ENCODE measurements around the gene MFAP2. TPM values are rescaled to one million over a fixed set of nuclear protein-coding genes. Genes with fewer than 3 reads are reported as not detected.

Gene MFAP2
- total RNA-seq, 1 experiment from 2014 or later = 12.9 TPM

- no peak overlapping the region for H3K27ac ChIP-seq (ENCODE audit: low read length)
- CTCF ChIA-PET = no interaction called here
- TF ChIP-seq SIN3A (IDR thresholded peaks at IDR 0.05; ENCODE audit: borderline replicate concordance, insufficient read depth, low read depth, low read length) (no peak), CTCF (IDR thresholded peaks at IDR 0.05) (no peak), POLR2AphosphoS5 (IDR thresholded peaks at IDR 0.05; ENCODE audit: low read depth, low read length) (no peak), TCF7L2 (IDR thresholded peaks at IDR 0.05; ENCODE audit: low read depth, low read length) (no peak), REST (IDR thresholded peaks at IDR 0.05; ENCODE audit: insufficient read depth in 1 of 2, low read depth in 2 of 2, low read length in 1 of 2) (no peak)
- no peaks in the 10 kb centered on the region for H3K4me1 ChIP-seq (ENCODE audit: control insufficient read depth, insufficient read depth, low read length)
- POLR2A ChIA-PET = no interaction called here
- DNase-seq (ENCODE audit: low read depth, low spot score) = no peak
- BruUV-seq (replicated peaks) = no TSS peak
- H3K36me3 ChIP-seq (ENCODE audit: control insufficient read depth, insufficient read depth, low read length) = no peaks in the 10 kb centered on the region
- H3K4me3 ChIP-seq (ENCODE audit: low read depth in 2 of 2, low read length in 2 of 2) = no peak overlapping the region
- in situ Hi-C loops (cut with HindIII; ENCODE audit: low pct_unique_long_range_greater_than_20kb, low sequenced_read_pairs) (no loop called here), intact Hi-C loops (cut with micrococcal nuclease; ENCODE audit: unreplicated experiment) (no loop called here)
- no peaks in the 10 kb centered on the region for H3K27me3 ChIP-seq (ENCODE audit: control insufficient read depth, insufficient read depth, low read length)
- ATAC-seq = no peak
- H3K9me3 ChIP-seq (ENCODE audit: control insufficient read depth, insufficient read depth, low read depth, low read length) = no peaks in the 10 kb centered on the region
Measured at GRCh38 chr1:16967962-16968361, 12.5 kb downstream of the MFAP2 start.

- TF ChIP-seq SIN3A (IDR thresholded peaks at IDR 0.05; ENCODE audit: borderline replicate concordance, insufficient read depth, low read depth, low read length) (no peak), CTCF (IDR thresholded peaks at IDR 0.05) (no peak), REST (IDR thresholded peaks at IDR 0.05; ENCODE audit: insufficient read depth in 1 of 2, low read depth in 2 of 2, low read length in 1 of 2) (no peak), TCF7L2 (IDR thresholded peaks at IDR 0.05; ENCODE audit: low read depth, low read length) (no peak), POLR2AphosphoS5 (IDR thresholded peaks at IDR 0.05; ENCODE audit: low read depth, low read length) (no peak)
- H3K4me1 ChIP-seq (ENCODE audit: control insufficient read depth, insufficient read depth, low read length) = no peaks in the 10 kb centered on the region
- no peak overlapping the region for H3K27ac ChIP-seq (ENCODE audit: low read length)
- H3K4me3 ChIP-seq (ENCODE audit: low read depth in 2 of 2, low read length in 2 of 2) = no peak overlapping the region
- in situ Hi-C loops (cut with HindIII; ENCODE audit: low pct_unique_long_range_greater_than_20kb, low sequenced_read_pairs) = no loop called here
- no peaks in the 10 kb centered on the region for H3K36me3 ChIP-seq (ENCODE audit: control insufficient read depth, insufficient read depth, low read length)
- no peaks in the 10 kb centered on the region for H3K9me3 ChIP-seq (ENCODE audit: control insufficient read depth, insufficient read depth, low read depth, low read length)
- ChIA-PET POLR2A (interaction anchor here (0.5 kb wide), 1 partner anchor 12 kb away, joined by 3 read pairs; no protein-coding TSS in a partner anchor), CTCF (interaction anchor here (0.7 kb wide), 1 partner anchor 15 kb away, joined by 4 read pairs; no protein-coding TSS in a partner anchor)
- no TSS peak for BruUV-seq (replicated peaks)
- no peak for DNase-seq (ENCODE audit: low read depth, low spot score)
- intact Hi-C loops (cut with micrococcal nuclease; ENCODE audit: unreplicated experiment) = no loop called here
- ATAC-seq = no peak
- no peaks in the 10 kb centered on the region for H3K27me3 ChIP-seq (ENCODE audit: control insufficient read depth, insufficient read depth, low read length)
Measured at GRCh38 chr1:16967095-16967575, 13.3 kb downstream of the MFAP2 start.
